ENCODE measurements around the gene TENT5C. TPM values are rescaled to one million over a fixed set of nuclear protein-coding genes. Genes with fewer than 3 reads are reported as not detected.

Gene TENT5C
- total and polyA plus RNA-seq, 2 of the 13 experiments (the other 11 are each of a cell fraction or from before 2014, with no cell fraction given), result 0.02 to 0.38 TPM

DNA sequence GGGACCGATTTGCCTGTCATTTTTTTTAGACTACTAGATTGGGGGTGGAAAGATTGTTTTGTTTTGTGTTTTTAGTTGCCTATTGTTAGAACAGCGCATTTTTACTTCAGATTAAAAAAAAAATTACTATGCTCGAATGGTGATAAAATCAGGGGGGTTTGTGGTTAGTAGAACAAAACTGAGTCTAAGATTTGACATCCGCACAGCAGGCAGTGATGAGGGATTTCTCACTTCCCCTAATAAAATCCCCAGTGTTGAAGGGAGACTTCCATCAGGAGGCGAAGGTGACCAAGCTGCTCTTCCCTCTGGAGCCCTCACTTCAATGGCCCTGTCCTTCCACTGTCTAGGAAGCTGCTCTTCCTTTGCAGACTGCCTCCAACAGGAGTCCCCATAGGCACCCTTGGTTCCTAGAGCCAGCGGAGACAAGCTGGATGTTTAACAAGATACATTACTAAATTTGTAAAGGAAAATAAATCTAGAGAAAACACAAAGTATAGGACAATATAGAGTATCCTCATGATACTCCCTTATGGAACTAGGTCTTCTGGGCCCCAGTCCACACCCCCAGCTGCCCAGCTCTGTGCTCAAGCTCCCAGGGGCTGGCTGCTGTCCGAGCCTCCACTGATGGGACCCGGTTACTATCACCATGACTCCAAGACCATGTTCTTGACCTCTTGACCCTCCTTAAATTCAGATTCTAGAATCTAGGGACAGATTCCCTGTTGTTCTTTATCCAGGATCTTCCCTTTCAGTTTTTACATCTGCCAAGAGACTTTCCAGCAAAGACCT lies 31.0 kb downstream of the TENT5C start (continued):
- TF ChIP-seq, protein P1, sequence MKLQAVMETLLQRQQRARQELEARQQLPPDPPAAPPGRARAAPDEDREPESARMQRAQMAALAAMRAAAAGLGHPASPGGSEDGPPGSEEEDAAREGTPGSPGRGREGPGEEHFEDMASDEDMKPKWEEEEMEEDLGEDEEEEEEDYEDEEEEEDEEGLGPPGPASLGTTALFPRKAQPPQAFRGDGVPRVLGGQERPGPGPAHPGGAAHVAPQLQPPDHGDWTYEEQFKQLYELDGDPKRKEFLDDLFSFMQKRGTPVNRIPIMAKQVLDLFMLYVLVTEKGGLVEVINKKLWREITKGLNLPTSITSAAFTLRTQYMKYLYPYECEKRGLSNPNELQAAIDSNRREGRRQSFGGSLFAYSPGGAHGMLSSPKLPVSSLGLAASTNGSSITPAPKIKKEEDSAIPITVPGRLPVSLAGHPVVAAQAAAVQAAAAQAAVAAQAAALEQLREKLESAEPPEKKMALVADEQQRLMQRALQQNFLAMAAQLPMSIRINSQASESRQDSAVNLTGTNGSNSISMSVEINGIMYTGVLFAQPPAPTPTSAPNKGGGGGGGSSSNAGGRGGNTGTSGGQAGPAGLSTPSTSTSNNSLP (IDR thresholded peaks at IDR 0.05; ENCODE audit: low read depth, low read length), result no peak
- TF ChIP-seq, protein P2, sequence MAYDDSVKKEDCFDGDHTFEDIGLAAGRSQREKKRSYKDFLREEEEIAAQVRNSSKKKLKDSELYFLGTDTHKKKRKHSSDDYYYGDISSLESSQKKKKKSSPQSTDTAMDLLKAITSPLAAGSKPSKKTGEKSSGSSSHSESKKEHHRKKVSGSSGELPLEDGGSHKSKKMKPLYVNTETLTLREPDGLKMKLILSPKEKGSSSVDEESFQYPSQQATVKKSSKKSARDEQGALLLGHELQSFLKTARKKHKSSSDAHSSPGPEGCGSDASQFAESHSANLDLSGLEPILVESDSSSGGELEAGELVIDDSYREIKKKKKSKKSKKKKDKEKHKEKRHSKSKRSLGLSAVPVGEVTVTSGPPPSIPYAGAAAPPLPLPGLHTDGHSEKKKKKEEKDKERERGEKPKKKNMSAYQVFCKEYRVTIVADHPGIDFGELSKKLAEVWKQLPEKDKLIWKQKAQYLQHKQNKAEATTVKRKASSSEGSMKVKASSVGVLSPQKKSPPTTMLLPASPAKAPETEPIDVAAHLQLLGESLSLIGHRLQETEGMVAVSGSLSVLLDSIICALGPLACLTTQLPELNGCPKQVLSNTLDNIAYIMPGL (CRISPR knock-in tag; IDR thresholded peaks at IDR 0.05; ENCODE audit: borderline replicate concordance in 1 of 2, low read depth in 1 of 2), result no peak

GRCh38 chr1:117638141-117638540 lies 32.3 kb downstream of the TENT5C start:
- intact Hi-C loops (cut with micrococcal nuclease; ENCODE audit: unreplicated experiment) (loop anchor here (10.0 kb wide), 1 partner anchor 57 kb away; no protein-coding TSS in a partner anchor), in situ Hi-C loops (cut with HindIII; ENCODE audit: extremely low pct_ligation_motif_present, low pct_unique_long_range_greater_than_20kb) (no loop called here)
- Histone ChIP-seq H3K27me3 (ENCODE audit: control insufficient read depth in 1 of 2, insufficient read depth in 2 of 2, low read length in 2 of 2) (no peaks in the 10 kb centered on the region; a peak in 1 of 5 replicates), H3K4me2 (ENCODE audit: low read depth, low read length) (no peak overlapping the region), H3K4me3 (replicated peaks in 1 of 3; ENCODE audit: insufficient read depth in 1 of 3, low read depth in 2 of 3, low read length in 3 of 3) (no peak overlapping the region), H3K9me3 (ENCODE audit: low read length) (no peaks in the 10 kb centered on the region), H3K27ac (ENCODE audit: extremely low read length, insufficient read depth, low read length) (no peak overlapping the region), H4K20me1 (ENCODE audit: insufficient read depth, low read length) (no peaks in the 10 kb centered on the region), H2AFZ (ENCODE audit: low read length) (no peak overlapping the region), H3K9ac (ENCODE audit: insufficient read depth, low read depth, low read length) (no peak overlapping the region), H3K79me2 (ENCODE audit: insufficient read depth, low read length) (no peaks in the 10 kb centered on the region), H3K36me3 (replicated peaks in 1 of 2; ENCODE audit: control insufficient read depth in 1 of 2, insufficient read depth in 2 of 2, low read length in 2 of 2) (no peaks in the 10 kb centered on the region), H3K4me1 (ENCODE audit: insufficient read depth, low read length) (no peaks in the 10 kb centered on the region)
- ATAC-seq, result no peak
- no peak for FAIRE-seq
- BruUV-seq (replicated peaks), result no TSS peak
- POLR2A ChIA-PET, result no interaction called here
- CTCF ChIA-PET (ENCODE audit: low intra/inter-chr PET ratio, low total read pairs), result no interaction called here
- 0% methylated on average over 1 of the region's 1 CpG for WGBS (ENCODE audit: low lambda C conversion rate)
- TF ChIP-seq FOXC1 (CRISPR knock-in tag; IDR thresholded peaks at IDR 0.05; ENCODE audit: borderline replicate concordance) (no peak), SIN3A (IDR thresholded peaks at IDR 0.05; ENCODE audit: borderline replicate concordance, low read depth, low read length) (no peak), ZNF33B (CRISPR knock-in tag; IDR thresholded peaks at IDR 0.05) (no peak), ZNF224 (CRISPR knock-in tag; IDR thresholded peaks at IDR 0.05) (no peak), TSC22D2 (CRISPR knock-in tag; IDR thresholded peaks at IDR 0.05; ENCODE audit: borderline replicate concordance) (no peak), SALL2 (CRISPR knock-in tag; IDR thresholded peaks at IDR 0.05) (no peak)
- no peak for DNase-seq (ENCODE audit: low spot score)

All from HepG2 (cell line).